CD4-positive, alpha-beta T cell (primary cell): ENCODE results near the gene SOX8. TPM values are rescaled to one million over a fixed set of nuclear protein-coding genes. Genes with fewer than 3 reads are reported as not detected.

ENCODE experiments used
- ATAC-seq: fragments of 200-7000 bp; cut with Tn5 transposase; one replicate; pipeline ENCODE4 v1.10.0; 2022; ENCODE audit warnings: mild to moderate bottlenecking; ENCODE audit not compliant: poor library complexity
- CTCF ChIA-PET: fragments of 350-600 bp; sonication (Branson Sonifier 250); formaldehyde crosslinking; loops from one replicate; lab custom pipeline; 2021; ENCODE audit warnings: antibody characterized with exemption, inconsistent platforms; lab: Charles Lee
- POLR2A ChIA-PET: fragments of 350-600 bp; sonication (Branson Sonifier 250); formaldehyde crosslinking; loops from one replicate; lab custom pipeline; 2021; ENCODE audit warnings: antibody characterized with exemption, inconsistent platforms; lab: Charles Lee
- DNase-seq, 14 experiments: peaks; one replicate each; pipeline ENCODE4 v3.0.0-alpha.2; 2013 to 2020; ENCODE audit warnings: mixed read lengths in 2 of 14
- H3K27ac ChIP-seq, 2 donors: one replicate each; pipeline versions ENCODE4 v1.5.1 to v1.7.0; 2013; ENCODE audit warnings: low read length in 2 of 2, low read depth in 1 of 2, mild to moderate bottlenecking in 1 of 2
- H3K27me3 ChIP-seq, 2 experiments: 1 replicate in 1 of 2; 2 replicates in 1 of 2; pipeline versions ENCODE4 v1.6.1 to v1.7.0; 2013; ENCODE audit warnings: low read length in 2 of 2, control low read depth in 1 of 2, mild to moderate bottlenecking in 1 of 2, moderate library complexity in 1 of 2; ENCODE audit not compliant: insufficient read depth in 2 of 2, control insufficient read depth in 1 of 2
- H3K36me3 ChIP-seq: one replicate; pipeline ENCODE4 v1.6.1; 2013; ENCODE audit warnings: low read length, control low read depth; ENCODE audit not compliant: insufficient read depth
- H3K4me1 ChIP-seq: one replicate; pipeline ENCODE4 v1.6.1; 2013; ENCODE audit warnings: low read length, control low read depth; ENCODE audit not compliant: insufficient read depth
- H3K4me3 ChIP-seq: one replicate; pipeline ENCODE4 v1.5.1; 2013; ENCODE audit warnings: mild to moderate bottlenecking, low read length, moderate library complexity
- H3K9me3 ChIP-seq, 2 experiments: 1 replicate in 1 of 2; 2 replicates in 1 of 2; pipeline versions ENCODE4 v1.6.1 to v1.7.0; 2013; ENCODE audit warnings: low read length in 2 of 2, mild to moderate bottlenecking in 2 of 2, control low read depth in 1 of 2, moderate library complexity in 1 of 2; ENCODE audit not compliant: control insufficient read depth in 1 of 2, insufficient read depth in 1 of 2
- H3K27ac Mint-ChIP-seq: one replicate; pipeline ENCODE4 v1.8.0; 2020; ENCODE audit warnings: mixed read lengths
- H3K27me3 Mint-ChIP-seq: one replicate; pipeline ENCODE4 v1.8.0; 2021; ENCODE audit warnings: mixed read lengths
- H3K36me3 Mint-ChIP-seq: one replicate; pipeline ENCODE4 v1.8.0; 2021; ENCODE audit warnings: low read depth, mixed read lengths
- H3K4me1 Mint-ChIP-seq: one replicate; pipeline ENCODE4 v1.8.0; 2021; ENCODE audit warnings: low read depth, mixed read lengths
- H3K4me3 Mint-ChIP-seq: one replicate; pipeline ENCODE4 v1.8.0; 2020; ENCODE audit warnings: mild to moderate bottlenecking, mixed read lengths
- H3K9me3 Mint-ChIP-seq: one replicate; pipeline ENCODE4 v1.8.0; 2020; ENCODE audit warnings: mixed read lengths
- intact Hi-C, 2 experiments: fragments of 100-400 bp; cut with DNase I in 1 of 2; cut with micrococcal nuclease in 1 of 2; formaldehyde crosslinking; loops; one replicate each; pipeline versions ENCODE4 v1.15.1 to v1.9.0; 2023 to 2025; cut with DNase I, micrococcal nuclease
- total RNA-seq, 174 experiments: library from RNA in 2 of 174; stranded (reverse) in 2 of 174; gene quantifications; one replicate each; pipeline ENCODE4 v1.2.3 and lab custom pipeline; 2021 to 2026
- TF ChIP-seq, protein P1 (sequence below): fragments of 200-600 bp; IDR thresholded peaks from one replicate; pipeline ENCODE4 v1.8.0; 2022; ENCODE audit warnings: antibody characterized with exemption, mild to moderate bottlenecking

Gene SOX8
- total RNA-seq, 2 experiments from 2014 or later, result 1.4 to 2.3 TPM

DNA sequence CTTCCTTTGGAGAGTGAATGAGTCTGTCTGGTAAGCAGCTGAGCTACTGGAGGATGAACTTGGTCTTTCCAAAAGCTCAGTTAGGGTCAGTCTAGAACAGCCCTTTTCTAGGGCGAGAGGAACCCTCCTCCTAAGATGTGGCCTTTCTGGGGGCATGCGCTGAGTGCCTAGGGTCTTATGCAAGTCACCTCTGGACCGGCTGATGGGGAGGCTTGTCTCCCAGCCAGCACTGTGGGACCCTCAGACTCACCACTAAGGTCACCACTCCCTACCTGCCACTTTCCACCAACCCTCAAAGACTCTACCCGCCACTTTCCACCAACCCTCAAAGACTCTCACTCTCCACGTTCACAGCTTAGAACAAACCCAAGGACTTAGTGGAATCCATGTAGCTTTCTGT lies 37.6 kb upstream of the SOX8 start:
- Histone ChIP-seq H3K27me3 (no peaks in the 10 kb centered on the region), H3K4me1 (no peaks in the 10 kb centered on the region), H3K4me3 (no peak overlapping the region), H3K9me3 (peaks cover 13 to 27% of the 10 kb centered on the region in 2 experiments), H3K27ac (no peak overlapping the region), H3K36me3 (peaks cover 32% of the 10 kb centered on the region)
- DNase-seq (no peak), ATAC-seq (no peak)
- H3K36me3 Mint-ChIP-seq, result peaks cover 66% of the 10 kb centered on the region
- intact Hi-C loops, result no loop called here
- H3K4me3 Mint-ChIP-seq, result no peak overlapping the region
- CTCF ChIA-PET, result no interaction called here
- H3K27ac Mint-ChIP-seq, result no peak overlapping the region
- H3K9me3 Mint-ChIP-seq, result peaks cover 6% of the 10 kb centered on the region
- H3K4me1 Mint-ChIP-seq, result no peaks in the 10 kb centered on the region
- TF ChIP-seq, protein P1, sequence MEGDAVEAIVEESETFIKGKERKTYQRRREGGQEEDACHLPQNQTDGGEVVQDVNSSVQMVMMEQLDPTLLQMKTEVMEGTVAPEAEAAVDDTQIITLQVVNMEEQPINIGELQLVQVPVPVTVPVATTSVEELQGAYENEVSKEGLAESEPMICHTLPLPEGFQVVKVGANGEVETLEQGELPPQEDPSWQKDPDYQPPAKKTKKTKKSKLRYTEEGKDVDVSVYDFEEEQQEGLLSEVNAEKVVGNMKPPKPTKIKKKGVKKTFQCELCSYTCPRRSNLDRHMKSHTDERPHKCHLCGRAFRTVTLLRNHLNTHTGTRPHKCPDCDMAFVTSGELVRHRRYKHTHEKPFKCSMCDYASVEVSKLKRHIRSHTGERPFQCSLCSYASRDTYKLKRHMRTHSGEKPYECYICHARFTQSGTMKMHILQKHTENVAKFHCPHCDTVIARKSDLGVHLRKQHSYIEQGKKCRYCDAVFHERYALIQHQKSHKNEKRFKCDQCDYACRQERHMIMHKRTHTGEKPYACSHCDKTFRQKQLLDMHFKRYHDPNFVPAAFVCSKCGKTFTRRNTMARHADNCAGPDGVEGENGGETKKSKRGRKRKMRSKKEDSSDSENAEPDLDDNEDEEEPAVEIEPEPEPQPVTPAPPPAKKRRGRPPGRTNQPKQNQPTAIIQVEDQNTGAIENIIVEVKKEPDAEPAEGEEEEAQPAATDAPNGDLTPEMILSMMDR, result no peak
- POLR2A ChIA-PET, result no interaction called here
- no peaks in the 10 kb centered on the region for H3K27me3 Mint-ChIP-seq

DNA sequence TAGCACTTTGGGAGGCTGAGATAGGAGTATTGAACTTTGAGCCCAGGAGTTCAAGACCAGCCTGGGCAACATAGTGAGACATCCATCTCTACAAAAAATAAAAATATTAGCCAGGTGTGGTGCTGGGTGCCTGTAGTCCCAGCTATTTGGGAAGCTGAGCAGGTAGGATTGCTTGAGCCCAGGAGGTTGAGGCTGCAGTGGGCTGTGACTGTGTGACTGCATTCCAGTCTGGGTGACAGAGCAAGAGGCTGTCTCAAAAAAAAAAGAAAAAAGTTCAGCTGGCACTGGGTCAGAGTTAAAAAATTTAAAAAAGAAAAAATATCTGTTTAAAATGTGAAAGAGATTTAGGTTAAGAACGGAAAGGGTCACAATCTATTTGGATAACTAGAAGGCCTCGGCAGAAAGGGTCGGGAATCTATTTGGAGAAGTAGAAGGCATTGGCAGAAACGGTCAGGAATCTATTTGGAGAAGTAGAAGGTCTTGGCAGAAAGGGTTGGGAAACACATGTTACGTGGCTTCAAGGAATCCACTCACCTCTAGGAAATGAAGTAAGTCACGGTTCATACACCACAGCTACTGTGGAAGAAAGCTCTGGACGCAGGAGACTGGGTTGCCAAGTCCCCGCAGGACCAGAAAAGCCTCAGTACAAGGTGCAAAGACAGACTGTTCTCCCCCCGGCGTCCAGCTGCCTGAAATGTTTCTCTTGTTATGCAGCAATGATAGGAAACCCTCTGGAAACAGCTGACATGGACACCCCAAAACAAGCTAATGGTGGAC lies 36.1 kb upstream of the SOX8 start:
- Histone ChIP-seq H3K27me3 (no peaks in the 10 kb centered on the region), H3K9me3 (peaks cover 13 to 27% of the 10 kb centered on the region in 2 experiments), H3K4me3 (no peak overlapping the region), H3K4me1 (no peaks in the 10 kb centered on the region), H3K27ac (no peak overlapping the region), H3K36me3 (peaks cover 32% of the 10 kb centered on the region)
- ChIA-PET POLR2A (no interaction called here), CTCF (no interaction called here)
- Mint-ChIP-seq H3K9me3 (peaks cover 6% of the 10 kb centered on the region), H3K4me3 (no peak overlapping the region), H3K27ac (no peak overlapping the region), H3K36me3 (peaks cover 51% of the 10 kb centered on the region), H3K4me1 (no peaks in the 10 kb centered on the region), H3K27me3 (no peaks in the 10 kb centered on the region)
- no peak for ATAC-seq
- intact Hi-C loops, result no loop called here
- TF ChIP-seq, protein P1, result no peak
- DNase-seq, result no peak

DNA sequence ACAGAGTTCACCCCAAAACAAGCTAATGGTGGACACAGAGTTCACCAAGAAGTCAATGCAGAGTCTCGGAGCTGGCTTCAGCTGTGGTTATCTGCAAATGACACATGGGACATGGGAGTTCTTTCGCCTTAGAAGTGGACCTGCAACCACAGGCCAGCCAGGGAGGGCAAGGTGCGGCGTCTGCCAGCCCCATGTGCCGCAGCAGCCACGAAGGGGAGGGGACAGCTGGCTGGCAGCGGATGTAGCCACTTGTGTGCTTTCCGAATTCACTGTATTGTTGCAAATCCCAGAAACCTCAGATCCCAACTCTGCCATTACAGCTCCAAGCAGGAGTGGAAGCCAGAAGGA lies 35.5 kb upstream of the SOX8 start:
- intact Hi-C loops, result no loop called here

More for the DNA sequence above, 35.5 kb upstream of the SOX8 start:
- ChIA-PET CTCF (no interaction called here), POLR2A (no interaction called here)
- Histone ChIP-seq H3K27ac (no peak overlapping the region), H3K4me1 (no peaks in the 10 kb centered on the region), H3K36me3 (peaks cover 32% of the 10 kb centered on the region), H3K4me3 (no peak overlapping the region), H3K9me3 (peaks cover 13 to 26% of the 10 kb centered on the region in 2 experiments), H3K27me3 (no peaks in the 10 kb centered on the region)
- Mint-ChIP-seq H3K9me3 (peaks cover 6% of the 10 kb centered on the region), H3K27me3 (no peaks in the 10 kb centered on the region), H3K27ac (no peak overlapping the region), H3K36me3 (peaks cover 46% of the 10 kb centered on the region), H3K4me1 (no peaks in the 10 kb centered on the region), H3K4me3 (no peak overlapping the region)
- DNase-seq (no peak), ATAC-seq (no peak)
- TF ChIP-seq, protein P1, result no peak
